HG03039 (cell line): ENCODE data around the gene PPIG.
"Not testable (repeated sequence)": the region's sequence is repeated elsewhere in the genome, so short reads cannot be mapped to it uniquely, and the experiment has no call there.

Experiments
- ATAC-seq: cut with Tn5 transposase; IDR thresholded peaks from one replicate; pipeline ENCODE4 v1.9.1; 2021; ENCODE audit warnings: mild to moderate bottlenecking, moderate library complexity; ENCODE audit not compliant: unreplicated experiment

Gene PPIG

GRCh38 chr2:169584005-169584877, at the start of gene PPIG:
PPIG (plus strand) TSS chr2:169584351; CDS start chr2:169604042, 19,691 bp downstream.
- ATAC-seq = peak; percentile 93

GRCh38 chr2:169539460-169539859, 44.7 kb upstream of the PPIG start:
- ATAC-seq = not testable (repeated sequence)

DNA sequence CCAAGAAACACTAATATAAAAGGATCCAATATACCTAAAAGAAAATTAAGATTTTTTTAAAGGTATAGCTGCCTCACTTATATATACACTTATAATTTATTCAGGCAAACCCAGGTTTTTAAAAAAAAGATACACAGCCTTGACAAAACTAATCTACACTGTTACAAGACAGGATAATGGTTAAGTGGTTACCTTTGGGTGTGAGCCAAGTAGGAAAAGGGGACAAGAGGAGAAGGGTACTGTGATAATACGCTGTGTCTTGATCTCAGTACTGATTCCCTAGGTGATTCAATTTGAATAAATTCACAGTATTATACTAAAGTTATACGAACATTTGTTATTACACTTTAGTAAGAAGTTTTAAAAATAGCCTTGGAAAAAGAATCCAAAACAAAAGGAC, 44.0 kb upstream of the PPIG start:
- no peak for ATAC-seq

DNA sequence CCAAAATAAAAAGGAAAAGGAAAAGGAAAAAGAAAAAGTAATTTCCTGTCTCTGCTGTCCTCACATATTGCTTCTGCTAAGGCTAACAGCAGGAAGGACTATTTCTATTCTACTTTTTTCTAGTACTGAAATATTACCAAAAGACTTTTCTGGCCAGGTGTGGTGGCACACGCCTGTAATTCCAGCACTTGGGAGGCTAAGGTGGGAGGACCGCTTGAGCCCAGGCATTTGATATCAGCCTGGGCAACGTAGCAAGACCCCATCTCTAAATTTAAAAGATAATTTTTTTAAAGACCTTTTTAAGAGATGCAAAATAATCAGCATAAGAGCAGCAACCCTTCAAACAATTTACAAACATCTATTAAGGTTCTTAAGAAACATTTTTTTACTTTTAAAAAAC, 41.7 kb upstream of the PPIG start:
- ATAC-seq = no peak

DNA sequence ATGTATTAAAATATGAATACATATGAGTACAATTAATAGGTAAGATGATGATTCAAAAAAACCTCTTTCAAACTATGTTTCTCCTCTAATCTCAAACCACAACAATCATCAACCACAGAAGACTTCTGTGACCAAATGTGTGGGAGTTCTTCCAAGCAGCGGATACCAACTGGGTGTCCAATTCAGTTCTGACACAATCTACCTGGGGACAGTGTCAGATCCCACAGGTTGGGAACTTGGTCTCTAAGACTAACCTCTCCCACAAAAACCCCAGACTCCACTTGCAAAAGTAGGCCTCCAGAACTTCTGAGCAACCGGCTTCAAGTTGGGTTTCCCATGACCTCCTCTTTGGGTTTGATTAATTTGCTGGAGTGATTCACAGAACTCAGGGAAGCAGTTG, 37.4 kb upstream of the PPIG start:
- no peak for ATAC-seq

GRCh38 chr2:169561364-169561763, 22.8 kb upstream of the PPIG start:
- no peak for ATAC-seq

DNA sequence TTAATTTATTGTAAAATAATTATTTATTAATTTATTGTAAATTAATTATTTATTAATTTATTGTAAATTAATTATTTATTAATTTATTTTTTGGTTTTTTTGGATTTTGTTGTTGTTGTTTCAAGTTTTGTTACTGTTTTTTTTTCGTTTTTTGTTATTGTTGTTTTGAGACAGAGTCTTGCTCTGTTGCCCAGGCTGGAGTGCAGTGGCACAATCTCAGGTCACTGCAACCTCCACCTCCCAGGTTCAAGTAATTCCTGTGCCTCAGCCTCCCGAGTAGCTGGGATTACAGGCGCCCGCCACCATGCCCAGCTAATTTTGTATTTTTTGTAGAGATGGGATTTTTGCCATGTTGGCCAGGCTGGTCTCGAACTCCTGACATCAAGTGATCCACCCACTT, 22.1 kb upstream of the PPIG start:
- not testable (repeated sequence) for ATAC-seq

- no peak for ATAC-seq
Observed at GRCh38 chr2:169562519-169562918, 21.6 kb upstream of the PPIG start.

DNA sequence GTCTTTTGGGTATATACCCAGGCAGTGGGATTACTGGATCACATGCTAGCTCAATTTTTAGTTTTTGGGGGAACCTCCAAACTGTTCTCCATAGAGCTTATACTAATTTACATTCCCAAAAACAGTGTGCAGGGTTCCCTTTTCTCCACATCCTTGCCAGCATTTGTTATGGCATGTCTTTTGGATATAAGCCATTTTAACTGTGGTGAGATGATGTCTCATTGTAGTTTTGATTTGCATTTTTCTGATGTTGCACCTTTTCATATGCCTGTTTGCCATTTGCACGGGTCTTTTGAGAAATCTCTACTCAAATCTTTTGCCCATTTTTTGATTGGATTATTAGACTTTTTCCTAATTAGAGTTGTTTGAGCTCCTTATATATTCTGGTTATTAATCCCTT, 18.5 kb upstream of the PPIG start:
- ATAC-seq = no peak

DNA sequence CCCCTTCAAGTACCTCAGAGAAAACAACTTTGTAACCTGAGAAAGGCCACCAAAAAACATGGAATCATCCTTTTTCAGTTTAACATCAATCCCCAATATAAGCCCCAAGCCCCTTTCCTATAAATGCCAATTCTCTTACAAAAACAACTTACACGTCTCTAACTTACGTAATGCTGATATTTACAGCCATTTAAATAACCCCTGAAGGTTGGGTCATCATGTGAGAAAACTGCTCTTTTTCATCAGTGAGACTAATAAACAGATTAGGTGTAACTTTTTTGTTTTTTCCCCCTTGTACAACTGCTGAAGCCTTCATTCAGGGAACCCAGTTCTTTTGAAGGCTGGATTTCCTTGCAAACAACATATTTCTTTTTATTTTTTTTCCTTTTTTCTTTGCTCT, 14.2 kb upstream of the PPIG start:
- no peak for ATAC-seq

DNA sequence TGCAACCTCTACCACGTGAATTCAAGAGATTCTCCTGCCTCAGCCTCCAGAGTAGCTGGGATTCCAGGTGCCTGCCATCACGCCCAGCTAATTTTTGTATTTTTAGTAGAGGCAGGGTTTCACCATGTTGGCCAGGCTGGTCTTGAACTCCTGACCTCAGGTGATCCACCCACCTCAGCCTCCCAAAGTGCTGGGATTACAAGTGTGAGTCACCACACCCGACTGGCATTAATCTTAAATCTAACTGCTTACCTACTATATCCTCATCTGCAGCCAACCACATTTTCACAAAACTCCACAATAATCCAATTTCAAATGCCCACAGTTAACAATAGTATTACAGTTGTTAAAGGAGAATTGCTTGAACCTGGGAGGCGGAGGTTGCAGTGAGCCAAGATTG, 13.4 kb upstream of the PPIG start:
- ATAC-seq = not testable (repeated sequence)

GRCh38 chr2:169571571-169571970, 12.6 kb upstream of the PPIG start:
- no peak for ATAC-seq

DNA sequence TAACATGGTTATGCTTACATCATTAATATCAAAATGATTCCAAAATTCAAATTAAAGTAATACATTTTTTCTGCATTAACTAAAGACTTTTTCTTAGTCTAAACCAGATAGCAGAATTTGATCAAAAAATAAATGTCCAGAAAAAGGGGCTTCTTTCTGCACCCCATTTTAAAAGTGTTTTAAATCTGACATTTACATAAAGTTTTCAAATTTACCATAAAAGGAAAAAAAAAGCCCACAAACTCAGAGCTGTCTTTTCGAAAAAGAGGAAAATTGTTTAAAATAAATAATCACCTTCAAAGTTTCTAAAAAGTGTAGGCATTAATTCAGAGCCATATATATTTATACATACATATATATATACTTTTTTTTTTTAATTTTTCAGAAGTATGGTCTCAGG, 12.0 kb upstream of the PPIG start:
- no peak for ATAC-seq

DNA sequence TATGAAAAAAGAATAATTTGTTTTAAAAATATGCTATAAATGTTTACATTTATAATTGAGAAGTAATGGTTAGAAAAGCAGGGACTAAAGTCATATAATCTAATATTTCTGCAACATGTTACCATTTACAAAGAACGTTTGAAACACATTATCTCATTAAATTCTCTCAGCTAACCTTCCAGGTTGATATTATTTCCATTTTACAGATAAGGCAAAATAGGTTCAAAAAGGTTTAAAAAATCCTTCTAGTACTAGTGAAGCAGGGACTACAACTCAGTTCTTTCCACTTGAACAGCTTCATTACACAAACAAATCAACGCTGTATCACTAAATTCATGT, 11.4 kb upstream of the PPIG start:
- no peak for ATAC-seq

DNA sequence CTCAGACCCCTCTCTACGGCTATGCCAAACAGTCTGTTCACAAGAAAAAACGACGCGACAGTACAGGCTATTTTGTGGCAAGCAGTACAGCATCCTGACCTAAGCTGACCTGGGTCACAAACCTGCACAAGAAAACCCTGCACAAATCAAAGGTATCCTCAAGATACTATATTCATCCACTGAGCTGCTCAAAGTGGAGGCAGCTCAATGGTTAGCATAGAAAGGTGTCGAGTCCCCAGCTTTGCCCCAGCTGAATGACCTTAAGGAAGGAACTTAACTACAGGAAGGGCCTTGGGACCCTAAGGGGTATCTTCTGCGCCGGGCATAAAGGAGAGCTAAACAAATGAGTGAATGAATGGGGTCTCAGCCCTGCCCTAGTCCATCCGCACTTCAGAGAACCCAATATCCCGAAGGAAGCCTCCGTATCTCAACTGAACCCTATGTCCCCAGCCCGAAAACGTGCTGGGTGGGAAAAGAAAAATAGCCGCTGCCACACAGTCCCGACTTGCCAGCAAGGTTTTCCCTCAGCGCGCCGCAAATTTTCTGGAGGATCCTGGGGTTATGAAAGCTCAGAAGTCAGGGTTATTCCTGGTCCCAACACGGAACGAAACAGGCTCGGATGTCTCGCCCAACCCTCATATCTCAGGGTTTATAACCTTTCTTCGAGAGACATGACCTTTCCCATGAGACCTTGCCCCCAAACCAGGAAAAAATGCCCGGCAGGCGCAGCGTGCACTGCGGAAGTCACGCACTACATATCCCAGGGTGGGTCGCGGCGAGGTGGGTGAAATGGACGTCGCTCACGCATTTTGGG, 10.8 kb upstream of the PPIG start, which contains the start of gene FASTKD1:
FASTKD1 (minus strand) TSS at position 706 of the 814 bp plus-strand sequence. CDS start 1,836 bp downstream, outside the sequence.
- peak; percentile 99 for ATAC-seq

- no peak for ATAC-seq
Observed at GRCh38 chr2:169573974-169574299, 10.2 kb upstream of the PPIG start.

DNA sequence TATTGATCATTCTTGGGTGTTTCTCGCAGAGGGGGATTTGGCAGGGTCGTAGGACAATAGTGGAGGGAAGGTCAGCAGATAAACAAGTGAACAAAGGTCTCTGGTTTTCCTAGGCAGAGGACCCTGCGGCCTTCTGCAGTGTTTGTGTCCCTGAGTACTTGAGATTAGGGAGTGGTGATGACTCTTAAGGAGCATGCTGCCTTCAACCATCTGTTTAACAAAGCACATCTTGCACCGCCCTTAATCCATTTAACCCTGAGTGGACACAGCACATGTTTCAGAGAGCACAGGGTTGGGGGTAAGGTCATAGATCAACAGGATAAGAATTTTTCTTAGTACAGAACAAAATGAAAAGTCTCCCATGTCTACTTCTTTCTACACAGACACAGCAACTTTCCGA, 9.6 kb upstream of the PPIG start:
- ATAC-seq = not testable (repeated sequence)

GRCh38 chr2:169575264-169575663, 8.9 kb upstream of the PPIG start:
- not testable (repeated sequence) for ATAC-seq

GRCh38 chr2:169579044-169579443, 5.1 kb upstream of the PPIG start:
- no peak for ATAC-seq

GRCh38 chr2:169582552-169583266, 1.4 kb upstream of the PPIG start:
- not testable (repeated sequence) for ATAC-seq

- no peak for ATAC-seq
Observed at GRCh38 chr2:169583518-169583917, 633 bp upstream of the PPIG start.
